ENCODE measurements around the gene LHX4.

LHX4 gene

DNA sequence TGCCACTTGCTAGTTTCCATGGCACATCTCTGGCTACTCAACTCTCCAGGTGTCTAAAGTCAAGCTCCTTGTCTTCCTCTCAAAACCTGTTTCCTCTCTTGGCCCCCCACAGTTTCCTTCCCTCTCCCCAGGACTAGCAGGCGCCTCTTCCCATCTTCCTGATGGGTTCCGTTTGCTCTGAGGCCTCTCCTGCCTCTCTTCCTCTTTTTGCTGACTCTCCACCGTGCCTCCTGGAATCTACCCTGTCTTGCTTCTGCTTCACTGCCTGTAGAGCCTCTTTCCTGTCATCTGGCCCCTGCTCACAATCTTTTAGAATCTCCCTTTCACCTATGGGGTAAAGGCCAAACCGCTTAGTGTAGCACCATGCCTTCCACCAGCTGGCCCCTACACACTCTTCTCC is 21.8 kb upstream of the LHX4 start:
- Histone ChIP-seq H3F3A (ENCODE audit: control insufficient read depth, insufficient read depth) (no peaks in the 10 kb centered on the region), H3K27ac (ENCODE audit: low read depth, low read length) (no peak overlapping the region), H3K4me1 (ENCODE audit: control insufficient read depth, low read length) (peaks cover 8% of the 10 kb centered on the region), H3K9me2 (replicated peaks; ENCODE audit: control insufficient read depth, low read length) (no peaks in the 10 kb centered on the region), H3K9me3 (ENCODE audit: control insufficient read depth, insufficient read depth, low read length) (no peaks in the 10 kb centered on the region), H3K27me3 (ENCODE audit: control insufficient read depth, low read length) (no peaks in the 10 kb centered on the region), H3K36me3 (ENCODE audit: control insufficient read depth, low read length) (no peaks in the 10 kb centered on the region), H3K4me3 (ENCODE audit: low read length) (no peak overlapping the region), H3K4me2 (ENCODE audit: low read length) (no peak overlapping the region), H3K79me2 (ENCODE audit: control insufficient read depth, low read length) (no peaks in the 10 kb centered on the region), H4K20me1 (ENCODE audit: control insufficient read depth, insufficient read depth, low read depth, low read length) (no peaks in the 10 kb centered on the region)
- TF ChIP-seq, protein P1, sequence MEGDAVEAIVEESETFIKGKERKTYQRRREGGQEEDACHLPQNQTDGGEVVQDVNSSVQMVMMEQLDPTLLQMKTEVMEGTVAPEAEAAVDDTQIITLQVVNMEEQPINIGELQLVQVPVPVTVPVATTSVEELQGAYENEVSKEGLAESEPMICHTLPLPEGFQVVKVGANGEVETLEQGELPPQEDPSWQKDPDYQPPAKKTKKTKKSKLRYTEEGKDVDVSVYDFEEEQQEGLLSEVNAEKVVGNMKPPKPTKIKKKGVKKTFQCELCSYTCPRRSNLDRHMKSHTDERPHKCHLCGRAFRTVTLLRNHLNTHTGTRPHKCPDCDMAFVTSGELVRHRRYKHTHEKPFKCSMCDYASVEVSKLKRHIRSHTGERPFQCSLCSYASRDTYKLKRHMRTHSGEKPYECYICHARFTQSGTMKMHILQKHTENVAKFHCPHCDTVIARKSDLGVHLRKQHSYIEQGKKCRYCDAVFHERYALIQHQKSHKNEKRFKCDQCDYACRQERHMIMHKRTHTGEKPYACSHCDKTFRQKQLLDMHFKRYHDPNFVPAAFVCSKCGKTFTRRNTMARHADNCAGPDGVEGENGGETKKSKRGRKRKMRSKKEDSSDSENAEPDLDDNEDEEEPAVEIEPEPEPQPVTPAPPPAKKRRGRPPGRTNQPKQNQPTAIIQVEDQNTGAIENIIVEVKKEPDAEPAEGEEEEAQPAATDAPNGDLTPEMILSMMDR (IDR thresholded peaks at IDR 0.05; ENCODE audit: low read depth, low read length, poor library complexity, severe bottlenecking), result no peak
- no peak for TF ChIP-seq EZH2phosphoT487 (IDR thresholded peaks at IDR 0.05; ENCODE audit: borderline replicate concordance, low read length)

DNA sequence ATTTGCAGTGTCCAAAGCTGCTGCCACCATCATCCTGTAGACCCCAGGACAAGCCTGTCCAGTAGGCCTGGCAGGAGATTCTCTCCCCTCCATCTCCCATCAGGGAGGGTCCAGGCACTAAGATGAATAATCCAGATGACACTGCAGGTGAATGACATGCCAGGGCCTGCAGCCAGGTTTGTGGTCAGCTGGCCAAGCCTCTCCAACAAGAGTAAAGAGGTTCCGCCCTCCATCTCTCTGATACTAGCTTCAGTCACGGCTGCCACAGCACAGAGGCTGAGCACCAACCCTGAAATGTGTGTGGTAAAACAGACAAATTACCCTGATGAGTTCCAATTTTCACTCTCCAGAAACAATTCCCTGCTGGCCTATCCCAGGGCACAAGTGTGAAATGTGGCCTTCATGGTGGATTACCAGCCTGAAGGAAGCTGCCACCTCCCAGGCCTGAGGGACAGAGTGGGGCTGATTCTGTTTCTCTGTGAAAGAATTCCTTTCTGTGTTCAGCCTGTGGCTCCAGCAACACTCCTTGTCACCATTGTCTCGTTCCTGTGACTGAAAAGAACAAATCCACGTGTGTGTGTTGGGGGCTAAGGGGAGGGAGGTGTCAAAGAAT is 19.9 kb upstream of the LHX4 start:
- Histone ChIP-seq H4K20me1 (ENCODE audit: control insufficient read depth, insufficient read depth, low read depth, low read length) (no peaks in the 10 kb centered on the region), H3K36me3 (ENCODE audit: control insufficient read depth, low read length) (no peaks in the 10 kb centered on the region), H3K9me3 (ENCODE audit: control insufficient read depth, insufficient read depth, low read length) (no peaks in the 10 kb centered on the region), H3K9me2 (replicated peaks; ENCODE audit: control insufficient read depth, low read length) (no peaks in the 10 kb centered on the region), H3K79me2 (ENCODE audit: control insufficient read depth, low read length) (no peaks in the 10 kb centered on the region), H3K27ac (ENCODE audit: low read depth, low read length) (no peak overlapping the region), H3K4me2 (ENCODE audit: low read length) (no peak overlapping the region), H3F3A (ENCODE audit: control insufficient read depth, insufficient read depth) (no peaks in the 10 kb centered on the region), H3K4me3 (ENCODE audit: low read length) (no peak overlapping the region), H3K4me1 (ENCODE audit: control insufficient read depth, low read length) (peaks cover 8% of the 10 kb centered on the region), H3K27me3 (ENCODE audit: control insufficient read depth, low read length) (no peaks in the 10 kb centered on the region)
- TF ChIP-seq EZH2phosphoT487 (IDR thresholded peaks at IDR 0.05; ENCODE audit: borderline replicate concordance, low read length), result no peak
- TF ChIP-seq, protein P1 (IDR thresholded peaks at IDR 0.05; ENCODE audit: low read depth, low read length, poor library complexity, severe bottlenecking), result no peak

DNA sequence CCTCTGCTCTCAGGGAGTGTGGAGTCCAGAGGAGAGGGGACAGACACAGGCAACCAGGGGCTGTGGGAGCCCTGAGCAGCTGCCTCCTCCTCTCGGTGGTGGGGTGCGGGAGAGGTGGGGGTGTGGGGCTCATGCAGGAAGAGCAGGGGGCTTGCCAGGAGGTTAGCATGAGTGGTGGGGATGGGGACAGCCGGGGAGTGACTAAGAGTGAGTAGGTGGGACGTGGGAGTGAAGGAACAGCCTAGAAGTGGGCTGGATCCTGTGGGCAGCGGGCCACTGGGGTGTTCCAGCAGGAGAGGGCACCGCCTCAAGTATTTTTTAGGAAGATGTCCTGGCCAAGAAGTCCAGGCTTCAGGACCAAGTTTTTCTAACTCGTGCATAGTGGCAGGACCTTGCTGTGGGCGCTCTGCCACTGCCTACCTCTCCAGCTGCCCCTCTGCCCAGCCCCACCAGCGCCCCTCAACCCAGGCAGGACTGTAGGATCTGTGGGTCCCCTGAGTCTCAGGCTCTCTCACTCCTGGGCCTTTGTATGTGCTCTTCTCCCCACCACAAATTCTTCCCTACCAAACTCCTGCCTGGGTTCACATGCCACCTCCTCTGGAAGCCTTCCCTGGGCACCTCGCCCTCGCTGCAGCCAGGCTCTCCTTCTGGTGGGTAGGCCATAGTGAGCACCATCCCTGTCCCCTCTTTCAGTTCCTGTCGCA is 18.8 kb upstream of the LHX4 start:
- H4K20me1 ChIP-seq (ENCODE audit: control insufficient read depth, insufficient read depth, low read depth, low read length), result no peaks in the 10 kb centered on the region
- no peak overlapping the region for H3K4me3 ChIP-seq (ENCODE audit: low read length)
- H3K9me2 ChIP-seq (replicated peaks; ENCODE audit: control insufficient read depth, low read length), result no peaks in the 10 kb centered on the region
- no peaks in the 10 kb centered on the region for H3K9me3 ChIP-seq (ENCODE audit: control insufficient read depth, insufficient read depth, low read length)
- H3K27ac ChIP-seq (ENCODE audit: low read depth, low read length), result no peak overlapping the region
- no peaks in the 10 kb centered on the region for H3F3A ChIP-seq (ENCODE audit: control insufficient read depth, insufficient read depth)
- H3K27me3 ChIP-seq (ENCODE audit: control insufficient read depth, low read length), result no peaks in the 10 kb centered on the region
- no peaks in the 10 kb centered on the region for H3K36me3 ChIP-seq (ENCODE audit: control insufficient read depth, low read length)
- TF ChIP-seq, protein P1 (IDR thresholded peaks at IDR 0.05; ENCODE audit: low read depth, low read length, poor library complexity, severe bottlenecking), result no peak
- TF ChIP-seq EZH2phosphoT487 (IDR thresholded peaks at IDR 0.05; ENCODE audit: borderline replicate concordance, low read length), result no peak
- no peaks in the 10 kb centered on the region for H3K79me2 ChIP-seq (ENCODE audit: control insufficient read depth, low read length)
- no peak overlapping the region for H3K4me2 ChIP-seq (ENCODE audit: low read length)
- peaks cover 8% of the 10 kb centered on the region for H3K4me1 ChIP-seq (ENCODE audit: control insufficient read depth, low read length)

Data from DOHH2 (cell line).